Bronchial epithelial cell (primary cell): Measurements from ENCODE around the gene PCBD2. TPM values are rescaled to one million over a fixed set of nuclear protein-coding genes. Genes with fewer than 3 reads are reported as not detected.

Experiments used
- DNase-seq: peaks from one replicate; pipeline ENCODE4 v3.0.0-alpha.2; 2010; ENCODE audit warnings: low read depth
- FAIRE-seq: peaks from 2 replicates; lab custom pipeline; 2011; peaks lifted over from hg19 to GRCh38; lab: Jason Lieb, UNC
- H3K27me3 ChIP-seq: 2 replicates; pipeline ENCODE4 v1.5.1; 2011; ENCODE audit warnings: low read length; ENCODE audit not compliant: control insufficient read depth, insufficient read depth
- H3K36me3 ChIP-seq: 2 replicates; pipeline ENCODE4 v1.5.1; 2011; ENCODE audit warnings: low read length; ENCODE audit not compliant: control insufficient read depth, insufficient read depth
- H3K4me3 ChIP-seq: 2 replicates; pipeline ENCODE4 v1.5.1; 2011; ENCODE audit warnings: mild to moderate bottlenecking, low read depth, low read length, control low read depth
- CTCF ChIP-seq: IDR thresholded peaks from 2 replicates; pipeline ENCODE4 v1.5.1; 2011; ENCODE audit warnings: mild to moderate bottlenecking, moderate library complexity, low read length, control low read depth, inconsistent platforms; ENCODE audit not compliant: insufficient read depth, severe bottlenecking
- total RNA-seq: library from RNA; depleted of rRNA; stranded (reverse); fragments of >200 nt; gene quantifications from 2 replicates; pipeline ENCODE4 v1.2.1, GENCODE V29; 2014

PCBD2 gene
- total RNA-seq, 1 donor from 2014 or later = 6.8 TPM

- DNase-seq (peak; percentile 35), FAIRE-seq (no peak)
- no peaks in the 10 kb centered on the region for H3K36me3 ChIP-seq
- H3K27me3 ChIP-seq = no peaks in the 10 kb centered on the region
- TF ChIP-seq CTCF = no peak
- H3K4me3 ChIP-seq = no peak overlapping the region
Measured at GRCh38 chr5:134958755-134959154, 53.8 kb downstream of the PCBD2 start.

GRCh38 chr5:134963098-134963497 lies 58.2 kb downstream of the PCBD2 start:
- DNase-seq = no peak
- TF ChIP-seq CTCF = no peak
- Histone ChIP-seq H3K4me3 (no peak overlapping the region), H3K36me3 (peaks cover 2% of the 10 kb centered on the region), H3K27me3 (no peaks in the 10 kb centered on the region)
- FAIRE-seq = no peak

- no peaks in the 10 kb centered on the region for H3K27me3 ChIP-seq
- DNase-seq (no peak), FAIRE-seq (no peak)
- H3K4me3 ChIP-seq = no peak overlapping the region
- TF ChIP-seq CTCF = no peak
- peaks cover 2% of the 10 kb centered on the region for H3K36me3 ChIP-seq
Measured at GRCh38 chr5:134964359-134965270, 59.7 kb downstream of the PCBD2 start.

- DNase-seq (no peak), FAIRE-seq (no peak)
- no peak for TF ChIP-seq CTCF
- Histone ChIP-seq H3K4me3 (no peak overlapping the region), H3K36me3 (peaks cover 2% of the 10 kb centered on the region), H3K27me3 (no peaks in the 10 kb centered on the region)
Measured at GRCh38 chr5:134965271-134965825, 60.4 kb downstream of the PCBD2 start.

- TF ChIP-seq CTCF = no peak
- Histone ChIP-seq H3K27me3 (no peaks in the 10 kb centered on the region), H3K4me3 (no peak within 1 kb of the TSS), H3K36me3 (peaks cover 2% of the 10 kb centered on the region)
- no peak for FAIRE-seq
- no peak for DNase-seq
Measured at GRCh38 chr5:134967607-134968006, 62.7 kb downstream of the PCBD2 start, which contains the start of gene CATSPER3. Gene CATSPER3 (plus strand): TSS chr5:134967907. CDS start chr5:134967992, 85 bp downstream.
